GM12891 (cell line): ENCODE results near the gene ACP5.

Experiments used
- DNase-seq: peaks from one replicate; pipeline ENCODE4 v3.0.0; 2011; ENCODE audit warnings: low spot score; ENCODE audit not compliant: insufficient read length
- FAIRE-seq: peaks from 2 replicates; lab custom pipeline; 2011; peaks lifted over from hg19 to GRCh38; lab: Jason Lieb, UNC
- PAX5 ChIP-seq: IDR thresholded peaks from 2 replicates; pipeline ENCODE4 v1.6.1; 2011; ENCODE audit warnings: low read length, moderate library complexity, mild to moderate bottlenecking; ENCODE audit not compliant: insufficient read depth, severe bottlenecking
- POLR2A ChIP-seq: IDR thresholded peaks from 2 replicates; pipeline ENCODE4 v1.6.1; 2011; ENCODE audit warnings: low read depth, low read length, control low read depth
- POLR2AphosphoS5 ChIP-seq: IDR thresholded peaks from 2 replicates; pipeline ENCODE4 v1.6.1; 2011; ENCODE audit warnings: low read depth, low read length, control low read depth
- POU2F2 ChIP-seq: IDR thresholded peaks from 2 replicates; pipeline ENCODE4 v1.6.1; 2011; ENCODE audit warnings: low read depth, mild to moderate bottlenecking, control low read depth, low read length, moderate library complexity
- SPI1 ChIP-seq: IDR thresholded peaks from 2 replicates; pipeline ENCODE4 v1.6.1; 2011; ENCODE audit warnings: low read depth, low read length, control low read depth
- TAF1 ChIP-seq: IDR thresholded peaks from 2 replicates; pipeline ENCODE4 v1.6.1; 2011; ENCODE audit warnings: low read depth, low read length, control low read depth

Gene ACP5

DNA sequence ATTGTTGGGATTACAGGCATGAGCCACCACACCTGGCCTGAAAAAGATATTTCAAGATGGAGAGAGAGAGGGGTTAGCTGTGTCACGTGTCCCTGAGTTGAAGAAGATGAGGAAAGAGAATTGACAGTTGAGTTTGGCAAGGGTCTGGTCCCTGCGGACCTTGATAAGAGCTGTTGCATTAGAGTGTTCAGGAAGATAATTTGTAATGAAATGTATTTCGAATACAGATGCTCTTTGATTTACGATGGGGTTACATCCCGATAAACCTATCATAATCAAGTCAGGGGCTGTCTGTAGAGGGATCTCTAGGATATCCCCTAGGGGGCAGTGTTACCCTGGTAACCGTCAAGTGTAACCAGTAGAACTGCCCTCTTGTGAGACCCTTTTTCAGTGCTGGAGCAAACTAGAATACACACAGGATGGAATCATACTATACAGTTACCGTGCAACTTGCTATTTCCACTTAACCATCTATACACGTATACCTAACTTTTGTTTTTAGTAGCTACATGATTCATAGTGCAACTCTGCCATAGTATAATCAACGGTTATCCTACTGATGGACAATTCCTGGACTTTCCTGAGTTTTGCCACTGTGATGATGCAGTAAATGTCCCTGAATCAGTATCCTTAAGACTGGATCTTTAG is 16.9 kb downstream of the ACP5 start:
- FAIRE-seq = peak; percentile 88

DNA sequence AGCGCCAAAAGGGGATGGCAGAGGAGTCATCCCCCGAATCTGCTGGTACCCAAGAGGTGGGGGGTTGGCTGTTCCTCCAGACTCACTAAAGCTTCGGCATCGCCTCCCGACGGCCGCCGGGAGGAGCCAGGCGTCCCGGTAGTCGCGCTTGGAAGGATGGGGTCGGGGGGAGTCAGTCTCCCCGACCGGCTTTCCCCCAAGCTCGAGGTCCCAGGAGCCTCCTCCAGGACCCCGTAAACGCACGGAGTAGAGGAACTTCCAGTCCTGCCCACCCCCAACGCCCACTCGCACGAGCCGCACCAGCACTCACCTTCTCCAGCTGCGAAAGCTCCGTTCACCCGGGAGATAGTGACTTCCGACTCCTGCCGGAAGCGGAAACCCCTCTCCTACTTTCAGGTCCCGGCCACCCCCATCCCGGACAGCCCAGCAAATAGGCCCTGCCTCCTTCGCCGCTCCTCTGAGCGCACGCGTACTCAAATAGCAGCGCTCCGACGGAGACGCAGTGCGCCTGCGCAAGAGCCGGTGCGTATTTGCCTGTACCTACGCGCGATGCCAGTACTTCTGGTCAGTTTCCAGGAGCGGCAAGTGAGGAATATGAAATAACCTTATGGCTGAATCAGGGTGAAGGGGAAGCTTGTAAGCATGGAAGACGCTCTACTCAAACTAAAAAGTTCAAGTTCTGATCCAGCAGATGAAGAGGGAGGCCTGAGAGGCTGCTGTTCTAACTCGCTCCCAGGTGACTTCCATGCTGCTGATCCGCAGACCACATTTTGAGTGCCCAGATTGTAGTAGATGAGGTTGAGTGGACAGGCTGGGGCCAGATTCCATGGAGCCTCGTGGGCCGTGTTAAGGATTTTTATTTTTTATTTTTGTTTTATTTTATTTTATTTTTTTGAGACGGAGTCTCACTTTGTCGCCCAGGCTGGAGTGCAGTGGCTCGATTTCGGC is 18.3 kb downstream of the ACP5 start, which contains the start of gene ELOF1:
Gene ELOF1, minus strand, starts transcription at position 350 of the 948 bp plus-strand sequence. CDS start 4,883 bp downstream, outside the sequence.
- peak; percentile 87 for TF ChIP-seq POLR2AphosphoS5
- peak; percentile 79; the same call in 1 of the 2 replicates for TF ChIP-seq POU2F2
- TF ChIP-seq POLR2A = peak; percentile 86
- TF ChIP-seq TAF1 = 0 out of 2 replicates have a peak, but pooled peaks have one; percentile 49
- TF ChIP-seq SPI1 = no peak
- TF ChIP-seq PAX5 = no peak
- peak; percentile 91 for DNase-seq
- FAIRE-seq = peak; percentile 98

More for the DNA sequence above, 16.9 kb downstream of the ACP5 start:
- peak; percentile 77 for TF ChIP-seq PAX5
- TF ChIP-seq POLR2A = 0 out of 2 replicates have a peak, but pooled peaks have one; percentile 23
- no peak for TF ChIP-seq POU2F2
- no peak for DNase-seq

DNA sequence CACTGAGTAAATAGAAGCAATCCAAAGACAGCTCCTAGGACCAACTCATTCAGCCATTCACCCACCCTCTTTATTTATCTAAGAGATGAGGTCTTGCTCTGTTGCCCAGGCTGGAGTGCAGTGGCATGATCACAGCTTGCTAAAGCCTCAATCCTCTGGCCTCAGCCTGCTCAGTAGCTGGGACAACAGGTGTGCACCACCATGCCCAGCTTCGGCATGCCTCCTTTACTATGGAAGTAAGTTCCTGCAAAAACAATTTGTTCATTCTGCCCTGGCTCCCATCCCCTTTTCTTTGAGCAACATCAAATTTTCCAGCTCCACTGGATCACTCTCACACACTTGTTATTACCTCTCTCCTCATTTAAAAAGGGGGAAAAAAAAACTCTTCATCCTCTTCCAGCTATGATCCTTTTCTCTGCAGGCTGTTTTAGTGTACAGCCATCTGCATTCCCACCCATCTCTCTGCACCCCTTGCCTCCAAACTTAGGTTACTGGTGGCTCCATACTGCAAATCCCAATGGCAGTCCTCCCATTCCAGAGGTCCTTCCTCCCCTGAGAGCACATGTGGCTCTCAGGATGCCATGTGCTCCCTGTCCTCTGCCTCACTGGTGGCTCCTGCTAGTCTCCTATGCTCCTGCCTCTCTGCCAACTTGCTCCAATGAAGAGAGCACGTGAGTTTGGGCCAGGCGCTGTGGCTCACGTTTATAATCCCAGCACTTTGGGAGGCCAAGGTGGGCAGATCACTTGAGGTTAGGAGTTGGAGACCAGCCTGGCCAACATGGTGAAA is 20.6 kb downstream of the ACP5 start:
- TF ChIP-seq PAX5 (no peak), POLR2AphosphoS5 (no peak), SPI1 (no peak), POLR2A (no peak), TAF1 (no peak), POU2F2 (no peak)
- FAIRE-seq = no peak
- DNase-seq = no peak

DNA sequence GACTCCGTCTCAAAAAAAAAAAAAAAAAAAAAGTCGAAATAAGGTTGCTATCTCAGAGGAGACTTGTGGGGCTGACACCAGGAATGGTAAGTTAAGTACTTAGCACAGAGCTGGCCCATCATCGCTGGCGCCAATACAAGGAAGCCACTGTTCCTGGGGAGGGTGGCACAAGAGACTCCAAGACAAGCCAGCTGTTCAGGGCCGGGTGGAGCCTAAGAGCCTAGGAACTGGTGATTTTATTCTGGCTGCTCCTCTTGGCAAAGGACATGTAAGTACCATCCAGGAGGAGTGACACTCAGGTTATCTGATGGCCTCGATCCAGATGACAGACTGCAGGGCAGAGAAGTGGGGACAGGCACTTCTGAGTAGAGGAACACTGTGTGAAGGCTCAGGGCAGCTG is 22.2 kb downstream of the ACP5 start:
- DNase-seq (no peak), FAIRE-seq (no peak)
- TF ChIP-seq POLR2A (no peak), PAX5 (no peak), SPI1 (no peak), TAF1 (no peak), POU2F2 (no peak), POLR2AphosphoS5 (no peak)

DNA sequence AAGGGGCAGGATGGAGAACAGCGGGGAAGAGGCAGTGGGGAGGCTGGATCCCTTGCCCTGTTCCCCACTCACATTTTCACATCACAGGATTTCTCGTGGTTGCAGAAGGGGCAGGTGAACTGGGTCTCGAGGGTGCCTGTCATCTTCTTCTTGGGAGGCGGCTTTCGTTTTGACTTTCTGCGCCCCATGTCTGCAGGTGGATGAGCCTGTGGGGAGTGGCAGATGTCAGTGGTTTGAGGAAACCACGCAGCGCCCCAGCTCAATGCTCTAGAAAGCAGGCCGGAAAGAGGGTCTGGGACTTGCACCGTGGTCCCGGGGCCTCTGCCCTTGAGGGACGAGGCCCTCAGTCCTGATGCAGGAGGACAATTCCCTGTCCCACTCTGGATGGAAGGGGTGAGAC is 23.3 kb downstream of the ACP5 start:
- no peak for DNase-seq
- TF ChIP-seq POU2F2 (0 out of 2 replicates have a peak, but pooled peaks have one; percentile 18), POLR2AphosphoS5 (no peak)
- FAIRE-seq = peak; percentile 78

DNA sequence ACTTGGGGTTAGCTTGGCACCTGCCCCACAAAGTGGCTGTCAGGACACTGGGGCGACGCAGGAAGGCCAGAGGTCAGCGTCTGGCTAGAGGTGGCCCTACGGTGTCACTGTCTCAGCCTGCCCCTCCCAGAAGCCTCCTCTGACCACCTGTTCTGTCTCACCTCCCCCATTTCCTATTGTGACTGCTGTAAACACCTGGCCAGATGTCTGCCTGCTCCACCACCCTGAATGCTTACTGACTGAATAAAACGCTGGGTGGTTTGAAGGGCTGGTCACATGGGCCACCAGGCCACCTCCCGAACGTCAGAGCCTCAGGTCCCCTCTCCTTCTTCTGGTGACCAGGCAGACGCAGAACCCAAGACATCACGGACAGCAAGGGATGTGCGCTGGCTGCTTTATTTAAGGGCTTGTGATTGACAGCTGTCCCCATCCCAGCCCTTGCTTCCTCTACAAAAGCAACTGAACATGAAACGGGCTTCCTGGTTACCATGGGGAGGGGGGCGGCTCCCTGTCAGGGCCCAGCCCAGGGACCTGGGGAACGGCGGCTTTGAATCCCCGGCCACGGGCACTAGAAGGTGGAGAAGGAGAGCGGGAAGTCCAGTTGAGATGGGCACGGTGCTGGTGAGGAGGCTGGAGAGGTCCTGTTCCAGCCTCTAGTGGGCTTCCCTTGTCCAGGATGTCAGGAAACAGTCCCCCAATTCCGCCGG is 24.6 kb downstream of the ACP5 start:
- FAIRE-seq = no peak
- no peak for DNase-seq
- TF ChIP-seq SPI1 (no peak), POLR2A (no peak), POLR2AphosphoS5 (no peak), PAX5 (no peak), POU2F2 (no peak), TAF1 (no peak)

DNA sequence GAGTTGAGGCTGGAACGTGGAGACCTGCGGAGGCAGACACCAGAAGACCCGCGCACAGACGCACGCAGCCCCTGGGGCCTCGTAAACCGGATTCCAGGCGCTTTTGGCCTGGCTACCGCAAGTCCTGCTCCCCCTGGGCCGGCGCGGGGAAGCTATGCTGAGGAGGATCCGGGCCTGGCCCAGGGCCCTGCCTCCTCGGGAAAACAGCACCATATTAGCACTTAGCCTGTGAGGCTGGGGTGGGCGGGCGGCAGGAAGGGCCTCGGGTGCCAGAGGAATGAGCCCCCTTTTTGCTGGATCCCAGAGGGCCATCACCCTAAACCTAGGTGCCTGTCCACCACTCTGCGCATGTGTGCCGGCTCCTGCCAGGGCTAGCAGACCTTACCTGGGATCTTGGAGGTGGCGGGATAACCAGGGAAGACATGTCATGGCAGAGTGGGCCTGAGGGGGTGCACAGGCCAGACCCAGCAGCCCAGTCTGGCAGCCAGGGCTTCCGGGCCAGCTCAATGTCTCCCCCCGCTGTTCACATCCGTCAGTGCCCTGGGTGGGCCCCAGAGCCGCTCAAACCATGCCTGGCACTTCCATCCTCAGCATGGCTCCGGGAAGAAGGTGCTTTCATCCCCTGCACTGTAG is 25.7 kb downstream of the ACP5 start:
- FAIRE-seq = no peak
- DNase-seq = no peak
- TF ChIP-seq PAX5 (no peak), SPI1 (no peak), TAF1 (no peak), POLR2AphosphoS5 (no peak), POLR2A (no peak), POU2F2 (no peak)

DNA sequence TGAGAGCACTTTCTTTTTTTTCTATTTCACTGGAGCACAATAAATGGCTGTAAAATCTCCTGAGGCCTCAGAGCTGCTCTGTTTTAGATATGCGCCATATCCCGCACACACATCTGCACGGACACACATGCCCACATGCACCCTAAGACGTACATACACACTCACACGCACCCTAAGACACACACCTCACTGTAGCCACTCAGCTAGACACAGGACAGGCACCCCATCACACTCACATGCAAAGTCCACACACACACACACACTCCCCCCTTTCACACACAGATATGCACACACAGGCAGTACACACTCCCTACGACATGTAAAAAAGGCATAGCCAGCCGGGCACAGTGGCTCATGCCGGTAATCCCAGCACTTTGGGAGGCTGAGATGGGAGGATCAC is 27.2 kb downstream of the ACP5 start:
- TF ChIP-seq PAX5 = no peak
- no peak for TF ChIP-seq POLR2AphosphoS5
- no peak for TF ChIP-seq SPI1
- TF ChIP-seq POU2F2 = no peak
- TF ChIP-seq TAF1 = no peak
- TF ChIP-seq POLR2A = no peak
- no peak for FAIRE-seq
- DNase-seq = no peak

DNA sequence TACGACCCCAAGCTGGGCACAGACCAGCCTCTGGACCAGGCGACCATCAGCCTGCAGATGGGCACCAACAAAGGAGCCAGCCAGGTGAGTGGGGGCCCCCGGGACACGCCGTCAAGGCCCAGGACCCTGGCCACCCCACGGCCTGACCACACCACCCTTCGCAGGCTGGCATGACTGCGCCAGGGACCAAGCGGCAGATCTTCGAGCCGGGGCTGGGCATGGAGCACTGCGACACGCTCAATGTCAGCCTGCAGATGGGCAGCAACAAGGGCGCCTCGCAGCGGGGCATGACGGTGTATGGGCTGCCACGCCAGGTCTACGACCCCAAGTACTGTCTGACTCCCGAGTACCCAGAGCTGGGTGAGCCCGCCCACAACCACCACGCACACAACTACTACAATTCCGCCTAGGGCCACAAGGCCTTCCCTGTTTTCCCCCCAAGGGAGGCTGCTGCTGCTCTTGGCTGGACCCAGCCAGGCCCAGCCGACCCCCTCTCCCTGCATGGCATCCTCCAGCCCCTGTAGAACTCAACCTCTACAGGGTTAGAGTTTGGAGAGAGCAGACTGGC is 28.0 kb downstream of the ACP5 start:
- FAIRE-seq (no peak), DNase-seq (no peak)
- no peak for TF ChIP-seq SPI1
